Measurements from ENCODE around the gene SNX20. TPM values are rescaled to one million over a fixed set of nuclear protein-coding genes. Genes with fewer than 3 reads are reported as not detected.

Gene SNX20
- total and polyA plus RNA-seq, 2 of the 13 experiments (the other 11 are each of a cell fraction or from before 2014, with no cell fraction given) = not detected

DNA sequence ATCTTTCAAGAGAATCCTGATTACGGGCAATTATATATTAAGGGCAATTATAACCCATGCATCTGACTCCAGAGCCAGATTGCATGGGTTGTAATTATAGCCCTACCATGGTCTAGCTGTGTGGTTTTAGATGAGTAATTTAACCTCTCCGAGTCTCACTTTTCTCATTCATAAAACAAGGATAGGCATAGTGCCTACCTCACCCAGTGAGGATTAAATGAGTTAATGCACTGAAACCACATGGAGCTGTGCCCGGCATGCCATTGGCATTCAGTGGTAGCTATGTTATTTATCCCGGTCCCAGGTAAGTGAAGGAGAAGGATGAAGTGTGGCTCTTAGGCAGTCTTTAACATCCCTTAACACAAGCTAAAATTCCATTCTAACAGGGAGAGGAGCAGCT lies 6.3 kb downstream of the SNX20 start (continued):
- TF ChIP-seq ZNF326 (CRISPR knock-in tag; IDR thresholded peaks at IDR 0.05; ENCODE audit: borderline replicate concordance) = no peak

- peaks cover 6% of the 10 kb centered on the region for H3K4me1 ChIP-seq (ENCODE audit: insufficient read depth, low read length)
- H4K20me1 ChIP-seq (ENCODE audit: insufficient read depth, low read length) = no peaks in the 10 kb centered on the region
- DNase-seq (ENCODE audit: low spot score) (no peak), ATAC-seq (no peak), FAIRE-seq (no peak)
- intact Hi-C loops (cut with micrococcal nuclease; ENCODE audit: unreplicated experiment) (no loop called here), in situ Hi-C loops (cut with HindIII; ENCODE audit: extremely low pct_ligation_motif_present, low pct_unique_long_range_greater_than_20kb) (no loop called here)
- no peak overlapping the region for H2AFZ ChIP-seq (ENCODE audit: low read length)
- ChIA-PET POLR2A (no interaction called here), CTCF (ENCODE audit: low intra/inter-chr PET ratio, low total read pairs) (no interaction called here)
- 93% methylated on average over 64 of the region's 70 CpGs for WGBS (ENCODE audit: low lambda C conversion rate)
- H3K79me2 ChIP-seq (ENCODE audit: insufficient read depth, low read length) = no peaks in the 10 kb centered on the region
- no peak overlapping the region for H3K27ac ChIP-seq (ENCODE audit: extremely low read length, insufficient read depth, low read length)
- no peaks in the 10 kb centered on the region for H3K36me3 ChIP-seq (replicated peaks in 1 of 2; ENCODE audit: control insufficient read depth in 1 of 2, insufficient read depth in 2 of 2, low read length in 2 of 2)
- no TSS peak for BruUV-seq (replicated peaks)
- no peaks in the 10 kb centered on the region; a peak in 1 of 5 replicates for H3K27me3 ChIP-seq (ENCODE audit: control insufficient read depth in 1 of 2, insufficient read depth in 2 of 2, low read length in 2 of 2)
- no peak overlapping the region for H3K4me2 ChIP-seq (ENCODE audit: low read depth, low read length)
- peaks cover 34% of the 10 kb centered on the region for H3K9me3 ChIP-seq (ENCODE audit: low read length)
- no peak overlapping the region for H3K9ac ChIP-seq (ENCODE audit: insufficient read depth, low read depth, low read length)
- no peak overlapping the region for H3K4me3 ChIP-seq (replicated peaks in 1 of 3; ENCODE audit: insufficient read depth in 1 of 3, low read depth in 2 of 3, low read length in 3 of 3)
- TF ChIP-seq REXO4 (CRISPR knock-in tag; IDR thresholded peaks at IDR 0.05; ENCODE audit: borderline replicate concordance) (no peak), ZKSCAN1 (IDR thresholded peaks at IDR 0.05; ENCODE audit: low read length) (no peak), ZNF607 (CRISPR knock-in tag; IDR thresholded peaks at IDR 0.05; ENCODE audit: borderline replicate concordance) (no peak), ZNF678 (CRISPR knock-in tag; IDR thresholded peaks at IDR 0.05) (no peak), KDM1A (CRISPR knock-in tag; IDR thresholded peaks at IDR 0.05) (no peak), REL (CRISPR knock-in tag; conservative IDR thresholded peaks at IDR 0.05) (no peak), HNF1A (IDR thresholded peaks at IDR 0.05; ENCODE audit: low read depth) (no peak), HNF1A (CRISPR knock-in tag; IDR thresholded peaks at IDR 0.05; ENCODE audit: borderline replicate concordance) (no peak), DMAP1 (CRISPR knock-in tag; IDR thresholded peaks at IDR 0.05) (no peak)
- TF ChIP-seq, protein P1, sequence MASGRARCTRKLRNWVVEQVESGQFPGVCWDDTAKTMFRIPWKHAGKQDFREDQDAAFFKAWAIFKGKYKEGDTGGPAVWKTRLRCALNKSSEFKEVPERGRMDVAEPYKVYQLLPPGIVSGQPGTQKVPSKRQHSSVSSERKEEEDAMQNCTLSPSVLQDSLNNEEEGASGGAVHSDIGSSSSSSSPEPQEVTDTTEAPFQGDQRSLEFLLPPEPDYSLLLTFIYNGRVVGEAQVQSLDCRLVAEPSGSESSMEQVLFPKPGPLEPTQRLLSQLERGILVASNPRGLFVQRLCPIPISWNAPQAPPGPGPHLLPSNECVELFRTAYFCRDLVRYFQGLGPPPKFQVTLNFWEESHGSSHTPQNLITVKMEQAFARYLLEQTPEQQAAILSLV (CRISPR knock-in tag; IDR thresholded peaks at IDR 0.05; ENCODE audit: borderline replicate concordance) = no peak
- TF ChIP-seq, protein P2, sequence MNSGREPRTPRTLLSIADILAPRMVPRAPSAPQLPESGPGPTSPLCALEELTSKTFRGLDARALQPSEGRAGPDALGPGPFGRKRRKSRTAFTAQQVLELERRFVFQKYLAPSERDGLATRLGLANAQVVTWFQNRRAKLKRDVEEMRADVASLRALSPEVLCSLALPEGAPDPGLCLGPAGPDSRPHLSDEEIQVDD (CRISPR knock-in tag; IDR thresholded peaks at IDR 0.05; ENCODE audit: borderline replicate concordance) = no peak
- TF ChIP-seq, protein P3, sequence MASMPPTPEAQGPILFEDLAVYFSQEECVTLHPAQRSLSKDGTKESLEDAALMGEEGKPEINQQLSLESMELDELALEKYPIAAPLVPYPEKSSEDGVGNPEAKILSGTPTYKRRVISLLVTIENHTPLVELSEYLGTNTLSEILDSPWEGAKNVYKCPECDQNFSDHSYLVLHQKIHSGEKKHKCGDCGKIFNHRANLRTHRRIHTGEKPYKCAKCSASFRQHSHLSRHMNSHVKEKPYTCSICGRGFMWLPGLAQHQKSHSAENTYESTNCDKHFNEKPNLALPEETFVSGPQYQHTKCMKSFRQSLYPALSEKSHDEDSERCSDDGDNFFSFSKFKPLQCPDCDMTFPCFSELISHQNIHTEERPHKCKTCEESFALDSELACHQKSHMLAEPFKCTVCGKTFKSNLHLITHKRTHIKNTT (CRISPR knock-in tag; IDR thresholded peaks at IDR 0.05) = no peak
- TF ChIP-seq, protein P4, sequence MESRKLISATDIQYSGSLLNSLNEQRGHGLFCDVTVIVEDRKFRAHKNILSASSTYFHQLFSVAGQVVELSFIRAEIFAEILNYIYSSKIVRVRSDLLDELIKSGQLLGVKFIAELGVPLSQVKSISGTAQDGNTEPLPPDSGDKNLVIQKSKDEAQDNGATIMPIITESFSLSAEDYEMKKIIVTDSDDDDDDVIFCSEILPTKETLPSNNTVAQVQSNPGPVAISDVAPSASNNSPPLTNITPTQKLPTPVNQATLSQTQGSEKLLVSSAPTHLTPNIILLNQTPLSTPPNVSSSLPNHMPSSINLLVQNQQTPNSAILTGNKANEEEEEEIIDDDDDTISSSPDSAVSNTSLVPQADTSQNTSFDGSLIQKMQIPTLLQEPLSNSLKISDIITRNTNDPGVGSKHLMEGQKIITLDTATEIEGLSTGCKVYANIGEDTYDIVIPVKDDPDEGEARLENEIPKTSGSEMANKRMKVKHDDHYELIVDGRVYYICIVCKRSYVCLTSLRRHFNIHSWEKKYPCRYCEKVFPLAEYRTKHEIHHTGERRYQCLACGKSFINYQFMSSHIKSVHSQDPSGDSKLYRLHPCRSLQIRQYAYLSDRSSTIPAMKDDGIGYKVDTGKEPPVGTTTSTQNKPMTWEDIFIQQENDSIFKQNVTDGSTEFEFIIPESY (CRISPR knock-in tag; IDR thresholded peaks at IDR 0.05) = no peak
Measured at GRCh38 chr16:50673496-50674275, 7.4 kb downstream of the SNX20 start.

Data from HepG2 (cell line).